Bronchus fibroblast of lung (primary cell): ENCODE data around the gene TRAF5. TPM values are rescaled to one million over a fixed set of nuclear protein-coding genes. Genes with fewer than 3 reads are reported as not detected.

Experiments used
- total RNA-seq: library from RNA; depleted of rRNA; stranded (reverse); fragments of >200 nt; gene quantifications from 2 replicates; pipeline ENCODE4 v1.2.3, GENCODE V29; 2015

Gene TRAF5
- total RNA-seq: 2.4 and 2.8 TPM in 2 replicates

GRCh38 chr1:211326528-211327345 lies at the start of gene TRAF5:
TSS of gene TRAF5 (plus strand) at chr1:211326833. CDS start at chr1:211353240, 26,407 bp downstream.

Other genes with a start within 250 kb of the TRAF5 start
- gene KCNH1, start 192.7 kb upstream of the TRAF5 start, total RNA-seq: not detected in 2 replicates
- gene RCOR3, start 67.5 kb upstream of the TRAF5 start, total RNA-seq: 8.2 and 10.8 TPM in 2 replicates
- gene RD3, start 165.3 kb downstream of the TRAF5 start, total RNA-seq: not detected in 2 replicates